Stimulated activated CD8-positive, alpha-beta memory T cell treated with anti-CD3 and anti-CD28 coated beads, Interleukin-12 subunit alpha, Interleukin-12 subunit beta, amount 100 ng/mL, for 24 hours (primary cell): ENCODE results near the gene PRKCH.
"Not testable (repeated sequence)": the region's sequence is repeated elsewhere in the genome, so short reads cannot be mapped to it uniquely, and the experiment has no call there.

ENCODE experiments used
- DNase-seq: peaks from one replicate; pipeline ENCODE4 v3.0.0-alpha.2; 2020; ENCODE audit errors: extremely low read depth

Gene PRKCH

DNA sequence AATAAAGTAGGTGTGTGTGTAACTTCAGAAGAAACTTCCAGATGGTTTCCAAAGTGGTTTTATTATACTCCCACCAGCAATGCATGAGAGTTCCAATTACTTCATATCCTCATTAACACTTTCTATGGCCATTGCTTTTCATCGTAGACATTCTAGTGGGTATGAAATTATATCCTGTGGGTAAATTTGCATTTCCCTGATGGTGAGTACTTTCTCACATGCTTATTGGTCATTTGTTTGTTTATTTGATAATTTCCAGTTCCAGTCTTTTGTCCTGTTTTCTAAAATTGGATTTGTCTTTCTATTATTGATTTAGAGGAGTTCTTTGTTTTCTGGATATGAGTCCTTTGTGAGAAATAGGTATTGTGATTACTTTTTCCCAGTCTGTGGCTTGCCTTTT lies 70.9 kb downstream of the PRKCH start:
- DNase-seq, result no peak

GRCh38 chr14:61394542-61394941 lies 73.2 kb downstream of the PRKCH start:
- no peak for DNase-seq

- DNase-seq, result no peak
Observed at GRCh38 chr14:61395115-61395725, 73.8 kb downstream of the PRKCH start.

- no peak for DNase-seq
Observed at GRCh38 chr14:61396279-61396678, 74.9 kb downstream of the PRKCH start.

DNA sequence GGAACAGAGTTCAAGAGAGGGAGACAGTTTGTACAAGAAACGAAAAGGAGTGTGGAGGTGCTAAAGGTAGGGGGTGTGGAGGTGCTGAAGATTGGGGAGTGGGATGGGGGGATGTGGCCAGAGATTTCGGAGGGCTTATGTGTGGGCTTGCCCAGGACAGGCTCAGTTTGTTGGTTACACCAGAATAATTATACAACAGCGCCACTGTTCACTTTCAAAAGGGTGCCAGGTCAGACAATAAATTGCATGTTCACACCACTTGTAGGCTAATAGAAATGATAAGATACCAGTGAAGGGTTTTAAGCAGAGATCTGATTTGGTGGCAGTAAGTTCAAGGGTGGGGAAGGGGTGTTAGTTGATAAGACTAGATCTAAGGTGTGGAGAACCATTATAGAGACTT lies 75.3 kb downstream of the PRKCH start:
- DNase-seq, result no peak

DNA sequence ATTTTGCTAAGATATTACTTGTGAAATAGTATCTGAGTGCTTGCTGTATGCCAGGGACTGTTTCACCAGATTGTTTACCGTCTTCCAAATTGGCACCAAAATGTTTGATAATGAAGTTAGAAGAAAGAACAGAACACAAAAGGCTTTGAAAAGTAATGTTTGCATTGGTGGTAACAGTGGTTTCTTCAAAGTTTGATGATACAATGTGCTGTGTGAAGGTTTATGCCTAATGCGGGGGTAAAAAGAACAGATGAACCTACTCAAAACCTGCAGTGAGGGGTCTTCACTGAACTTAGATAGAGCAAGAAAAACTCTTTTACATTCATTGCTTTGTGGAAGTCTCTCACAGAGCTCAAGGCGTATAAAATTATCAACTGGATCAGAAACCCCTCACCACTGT lies 76.2 kb downstream of the PRKCH start:
- DNase-seq, result no peak

DNA sequence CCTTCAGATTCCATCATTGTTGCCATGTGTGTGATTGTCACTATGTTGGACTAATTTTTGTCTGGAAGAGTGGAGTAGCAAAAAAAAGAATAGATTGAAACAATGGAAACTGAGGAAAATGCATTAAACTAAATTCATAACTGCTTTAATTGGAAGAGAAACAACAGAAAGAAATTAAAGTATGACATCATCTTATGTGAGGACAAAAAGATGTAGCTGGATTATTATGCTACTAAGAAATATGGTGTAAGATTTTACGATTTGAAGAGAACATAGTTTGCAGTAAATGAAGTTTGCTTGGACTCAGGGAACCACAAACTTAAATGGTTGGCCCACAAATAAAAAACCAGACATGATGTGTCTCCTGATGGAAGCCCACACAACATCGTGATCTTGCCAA lies 76.8 kb downstream of the PRKCH start:
- no peak for DNase-seq

GRCh38 chr14:61399365-61399764 lies 78.0 kb downstream of the PRKCH start:
- DNase-seq, result no peak

DNA sequence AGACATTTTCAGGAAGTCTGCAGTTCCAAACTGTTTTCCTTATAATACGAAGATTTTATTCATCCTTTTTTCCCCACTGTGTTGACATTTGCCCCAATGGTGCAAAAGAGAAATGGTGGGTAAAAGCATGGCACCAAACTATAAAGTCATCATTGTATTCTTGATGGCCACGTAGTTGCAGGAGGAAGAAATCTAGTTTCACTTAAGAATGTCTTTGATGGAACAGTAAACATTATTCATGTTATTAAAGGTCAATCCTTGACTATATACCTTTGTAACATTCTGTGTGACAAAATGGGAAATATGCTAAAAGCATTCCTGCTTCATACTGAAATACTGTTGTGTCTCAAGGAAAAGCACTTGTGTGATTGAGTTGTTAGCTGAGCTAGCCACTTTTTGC lies 80.1 kb downstream of the PRKCH start:
- DNase-seq, result no peak

DNA sequence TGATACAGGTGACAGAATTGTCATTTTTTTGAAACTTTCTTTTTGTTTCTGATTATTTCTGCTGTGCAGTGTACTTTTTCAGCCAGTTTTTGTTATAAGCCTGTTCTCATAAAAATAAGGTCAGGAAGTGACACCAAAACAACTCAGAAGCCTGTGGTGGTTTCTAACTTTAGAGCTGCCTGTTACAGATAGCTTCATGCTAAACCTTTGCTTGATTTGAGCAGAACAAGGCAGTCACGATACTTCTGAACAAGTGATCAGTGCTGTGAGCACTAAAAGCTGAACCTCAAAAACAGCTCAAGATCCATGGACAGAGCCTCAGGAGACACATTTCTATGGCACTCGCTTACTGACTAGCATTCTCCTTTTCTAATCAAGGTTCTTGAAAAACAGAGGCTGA lies 82.0 kb downstream of the PRKCH start:
- DNase-seq, result no peak

DNA sequence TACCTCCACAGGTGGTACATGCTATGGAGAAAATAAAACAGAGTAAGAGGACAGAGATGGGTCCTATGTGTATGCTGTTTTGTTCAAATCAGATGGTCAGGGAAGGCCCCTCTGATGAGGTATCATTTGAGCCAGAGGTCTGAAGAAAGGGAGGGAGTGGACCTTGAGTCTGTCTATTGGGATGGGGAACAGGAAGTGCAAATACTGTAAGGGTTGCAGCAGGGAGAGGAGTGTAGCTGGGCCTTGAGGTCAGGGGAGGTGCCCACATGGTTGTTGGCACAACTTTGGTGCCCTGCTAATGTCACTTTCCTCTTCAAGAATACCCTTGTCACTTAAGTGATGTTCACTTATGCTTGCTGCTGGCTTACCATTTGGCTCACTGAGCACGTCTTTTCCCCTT lies 83.3 kb downstream of the PRKCH start:
- no peak for DNase-seq

- no peak for DNase-seq
Observed at GRCh38 chr14:61406198-61406597, 84.8 kb downstream of the PRKCH start.

DNA sequence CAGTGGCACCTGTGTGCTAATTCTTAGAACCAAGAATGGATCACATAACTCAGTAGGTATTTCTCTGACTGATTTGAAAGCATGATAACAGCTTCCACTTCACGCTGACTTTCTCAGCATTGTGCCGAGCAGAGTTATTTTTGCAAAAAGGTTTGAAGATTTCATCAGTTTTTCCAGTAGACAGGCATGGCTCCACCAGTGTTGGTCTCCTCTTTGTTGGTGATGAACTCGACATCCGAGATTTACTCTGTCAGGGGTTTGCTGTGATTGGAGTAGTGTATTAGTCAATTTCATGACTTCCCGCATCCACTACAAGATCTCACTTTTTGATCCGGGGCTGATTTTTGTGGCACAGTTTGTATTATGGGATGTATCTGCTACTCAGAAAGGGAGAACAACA lies 85.3 kb downstream of the PRKCH start:
- no peak for DNase-seq

DNA sequence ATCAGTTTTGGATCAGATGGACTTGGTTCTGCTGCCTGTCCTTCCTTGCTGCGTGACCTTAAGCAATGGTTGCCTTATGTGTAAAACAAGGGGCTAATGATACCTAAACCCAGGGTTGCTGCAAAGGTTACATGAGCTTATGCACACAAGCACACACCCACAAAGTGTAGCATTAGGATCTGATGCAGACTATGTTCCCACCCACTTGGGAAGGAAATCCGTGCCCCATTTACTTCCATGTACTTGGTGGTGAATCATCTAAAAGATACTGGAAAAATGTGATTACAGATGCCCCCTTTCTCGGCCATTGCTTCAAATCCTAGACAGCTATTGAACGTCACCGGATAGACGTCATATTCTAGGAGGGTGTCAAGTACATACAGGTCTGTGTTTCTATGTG lies 87.1 kb downstream of the PRKCH start:
- no peak for DNase-seq

DNA sequence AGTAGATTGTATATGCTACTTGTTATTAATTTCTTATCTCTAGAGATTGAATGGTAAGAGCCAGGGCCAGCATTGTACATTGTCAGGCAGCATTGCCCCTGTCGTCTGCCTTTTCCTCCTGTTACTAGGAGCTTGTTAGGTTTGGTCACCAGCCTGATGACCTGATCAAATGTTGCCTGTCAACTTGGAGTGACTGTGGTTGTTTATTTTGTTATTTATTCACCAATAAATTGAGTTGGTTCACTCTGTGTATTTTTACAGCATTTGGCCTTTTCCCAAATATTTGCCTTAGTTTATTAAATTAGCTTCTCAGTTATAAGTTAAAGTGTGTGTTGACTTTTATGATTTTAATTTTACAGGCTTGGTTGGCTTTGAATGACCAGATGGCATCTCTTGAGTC lies 88.4 kb downstream of the PRKCH start:
- no peak for DNase-seq

DNA sequence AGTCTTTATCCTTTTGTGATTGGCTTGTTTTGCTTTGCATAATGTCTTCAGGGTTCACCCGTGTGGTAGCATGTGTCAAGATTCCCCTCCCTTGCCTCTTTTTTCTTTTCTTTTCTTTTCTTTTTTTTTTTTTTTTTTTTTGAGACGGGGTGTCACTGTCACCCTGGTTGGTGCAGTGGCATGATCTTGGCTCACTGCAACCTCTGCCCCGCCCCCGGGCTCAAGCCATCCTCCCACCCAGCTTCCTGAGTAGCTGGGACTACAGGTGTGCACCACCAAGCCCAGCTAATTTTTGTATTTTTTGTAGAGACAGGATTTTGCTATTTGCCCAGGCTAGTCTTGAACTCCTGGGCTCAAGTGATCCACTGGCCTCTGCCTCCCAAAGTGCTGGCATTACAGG lies 94.6 kb downstream of the PRKCH start:
- DNase-seq, result not testable (repeated sequence)

DNA sequence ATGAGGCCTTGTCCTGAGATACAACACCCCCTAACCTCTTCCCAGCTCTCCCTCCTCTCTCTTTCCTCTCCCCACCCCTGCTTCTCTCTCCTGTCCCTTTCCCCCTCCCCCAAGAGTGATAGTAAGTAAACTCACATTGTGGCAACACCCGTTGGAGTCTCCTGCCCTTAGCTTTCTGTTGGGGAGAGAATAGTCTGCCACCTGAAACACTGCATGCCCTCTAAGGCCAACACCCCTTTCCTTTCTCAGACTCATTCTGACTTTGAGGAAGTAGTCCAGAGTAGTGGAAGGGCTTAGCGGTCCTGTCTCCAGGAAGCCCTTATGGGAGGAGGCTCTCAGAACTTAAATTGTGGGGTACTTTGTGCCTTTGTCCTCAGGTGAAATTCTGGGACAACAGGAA lies 95.2 kb downstream of the PRKCH start:
- DNase-seq, result no peak

DNA sequence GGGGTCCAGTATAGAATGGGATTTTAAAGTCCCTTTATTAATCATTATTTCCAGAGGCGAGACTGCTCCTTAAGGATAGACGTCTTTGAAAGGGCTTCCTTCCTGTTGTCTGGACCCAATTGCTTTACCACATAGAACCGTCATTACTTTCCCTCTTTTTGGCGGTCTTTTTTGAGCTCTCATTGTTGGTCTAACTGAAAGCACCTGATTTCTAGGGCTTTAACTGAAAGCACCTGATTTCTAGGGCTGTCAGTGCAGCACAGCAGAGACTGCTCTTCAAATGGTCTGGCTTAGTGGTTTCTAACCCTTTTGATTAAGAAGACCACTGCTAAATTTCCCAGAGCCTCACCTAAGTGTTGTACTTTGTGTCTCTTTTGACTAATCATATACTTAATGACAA lies 95.8 kb downstream of the PRKCH start:
- no peak for DNase-seq

GRCh38 chr14:61417883-61418455 lies 96.6 kb downstream of the PRKCH start:
- no peak for DNase-seq

- no peak for DNase-seq
Observed at GRCh38 chr14:61418746-61419145, 97.4 kb downstream of the PRKCH start.

- DNase-seq, result no peak
Observed at GRCh38 chr14:61419201-61419600, 97.8 kb downstream of the PRKCH start.

DNA sequence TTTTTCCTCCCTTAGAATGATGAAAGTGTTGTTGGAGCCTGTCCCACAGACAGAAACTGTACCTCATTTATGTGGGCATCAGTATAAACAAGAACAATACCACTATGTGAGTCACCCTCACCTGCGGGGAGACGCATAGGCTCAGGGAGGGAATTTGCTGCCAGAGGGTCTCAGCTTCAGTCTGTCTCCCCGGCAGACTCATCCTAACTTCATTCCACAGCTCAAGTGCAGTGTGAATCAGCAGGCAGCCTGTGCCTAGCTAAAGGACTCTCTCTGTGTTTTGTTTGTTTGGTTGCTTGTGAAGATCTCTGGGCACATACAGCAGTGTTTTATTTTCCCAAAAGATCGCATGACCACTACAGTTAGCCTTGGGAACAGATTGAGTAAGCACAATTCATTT lies 98.9 kb downstream of the PRKCH start:
- DNase-seq, result no peak

DNA sequence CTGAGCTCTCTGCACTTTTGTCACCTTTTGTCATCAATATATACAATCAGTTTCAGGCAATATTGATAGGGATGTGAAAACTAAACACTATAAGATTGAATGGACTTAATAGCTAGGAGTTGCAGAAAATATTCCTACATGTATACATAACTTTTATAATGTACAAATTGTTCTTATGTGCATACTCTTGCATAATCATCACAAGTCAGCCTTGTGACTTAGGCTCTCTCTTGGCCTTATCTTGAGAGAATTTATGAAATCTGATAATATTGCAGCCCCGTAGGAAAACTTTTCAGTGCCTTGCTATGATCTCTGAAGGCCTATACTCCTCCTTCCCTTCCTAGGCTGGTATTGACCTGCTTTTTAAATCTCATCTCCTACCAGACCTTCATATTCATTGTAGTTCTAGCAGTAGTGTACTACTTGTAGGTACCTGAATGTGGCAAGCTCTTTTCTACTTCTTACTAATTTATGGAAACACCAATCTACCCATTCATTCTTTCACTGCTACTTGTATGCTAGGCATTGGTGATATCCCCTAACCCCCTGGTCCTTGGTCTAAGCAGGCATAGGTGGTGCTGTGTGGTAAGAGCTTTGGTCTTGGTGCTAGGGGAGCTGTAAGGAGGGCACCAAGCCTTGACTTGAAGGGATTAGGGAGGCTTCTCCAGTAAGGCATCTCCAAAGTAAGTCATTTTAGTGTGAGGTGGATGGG lies 100.0 kb downstream of the PRKCH start:
- no peak for DNase-seq

GRCh38 chr14:61426048-61426447 lies 104.7 kb downstream of the PRKCH start:
- DNase-seq, result no peak
